AG04450 (cell line): ENCODE measurements around the gene TDRD9. TPM values are rescaled to one million over a fixed set of nuclear protein-coding genes. Genes with fewer than 3 reads are reported as not detected.
"Not testable (repeated sequence)": the region's sequence is repeated elsewhere in the genome, so short reads cannot be mapped to it uniquely, and the experiment has no call there.

Experiments used
- CTCF ChIA-PET: fragments of 300-600, 350-600 bp; formaldehyde crosslinking; extraction: SDS; loops from one replicate; lab custom pipeline; 2022; ENCODE audit warnings: antibody characterized with exemption, inconsistent platforms; lab: Charles Lee
- POLR2A ChIA-PET: fragments of 350-600 bp; formaldehyde crosslinking; extraction: SDS; loops from one replicate; lab custom pipeline; 2021; ENCODE audit warnings: antibody characterized with exemption, inconsistent platforms; lab: Yijun Ruan, JAX
- DNase-seq: peaks from one replicate; pipeline ENCODE4 v3.0.0-alpha.2; 2011; ENCODE audit warnings: low read depth, low spot score
- H3K27ac ChIP-seq: one replicate; pipeline ENCODE4 v1.5.1; 2012; ENCODE audit warnings: low read depth, low read length, control low read depth
- H3K27me3 ChIP-seq: one replicate; pipeline ENCODE4 v1.6.0; 2012; ENCODE audit warnings: low read length; ENCODE audit not compliant: control insufficient read depth, insufficient read depth
- H3K4me3 ChIP-seq: 2 replicates; pipeline ENCODE4 v1.5.1; 2011; ENCODE audit warnings: mild to moderate bottlenecking, low read depth, low read length, control low read depth
- H3K9me3 ChIP-seq: 2 replicates; pipeline ENCODE4 v1.5.1; 2012; ENCODE audit warnings: low read length; ENCODE audit not compliant: control insufficient read depth, insufficient read depth
- CTCF ChIP-seq: IDR thresholded peaks from 2 replicates; pipeline ENCODE4 v1.5.1; 2011; ENCODE audit warnings: low read depth, low read length, control low read depth, inconsistent platforms
- polyA plus RNA-seq: library from polyadenylated mRNA; depleted of rRNA; stranded (reverse); fragments of >200 nt; gene quantifications from 2 replicates; pipeline ENCODE4 v1.2.3, GENCODE V29; 2011

Gene TDRD9
- polyA plus RNA-seq, 1 experiment, result 0.05 TPM

GRCh38 chr14:103980623-103981238 is 52.5 kb downstream of the TDRD9 start:
- DNase-seq, H3K27ac ChIP-seq, H3K27me3 ChIP-seq, H3K9me3 ChIP-seq, H3K4me3 ChIP-seq, POLR2A ChIA-PET: not testable (repeated sequence)
- TF ChIP-seq CTCF, result peak; percentile 40
- CTCF ChIA-PET, result interaction anchor here (0.6 to 5.6 kb wide), 5 partner anchors 13 to 172 kb away, joined by 3 to 86 read pairs (median 5); no protein-coding TSS in a partner anchor

- ChIA-PET CTCF (no interaction called here), POLR2A (no interaction called here)
- Histone ChIP-seq H3K4me3 (no peak overlapping the region), H3K9me3 (no peaks in the 10 kb centered on the region), H3K27me3 (no peaks in the 10 kb centered on the region), H3K27ac (no peak overlapping the region)
- TF ChIP-seq CTCF, result no peak
- no peak for DNase-seq
Measured at GRCh38 chr14:103984196-103984595, 55.9 kb downstream of the TDRD9 start.

GRCh38 chr14:103989034-103989433 is 60.8 kb downstream of the TDRD9 start:
- POLR2A ChIA-PET, result no interaction called here
- no peak for DNase-seq
- no peak overlapping the region for H3K27ac ChIP-seq
- TF ChIP-seq CTCF, result no peak
- CTCF ChIA-PET, result interaction anchor here (1.2 kb wide), 1 partner anchor 67 kb away, joined by 4 read pairs; no protein-coding TSS in a partner anchor
- H3K27me3 ChIP-seq, result no peaks in the 10 kb centered on the region
- H3K9me3 ChIP-seq, result no peaks in the 10 kb centered on the region
- H3K4me3 ChIP-seq, result no peak overlapping the region

- ChIA-PET CTCF (interaction anchor here (1.2 kb wide), 1 partner anchor 68 kb away, joined by 4 read pairs; no protein-coding TSS in a partner anchor), POLR2A (no interaction called here)
- Histone ChIP-seq H3K9me3 (no peaks in the 10 kb centered on the region), H3K4me3 (no peak overlapping the region), H3K27ac (no peak overlapping the region), H3K27me3 (no peaks in the 10 kb centered on the region)
- DNase-seq, result no peak
- no peak for TF ChIP-seq CTCF
Measured at GRCh38 chr14:103989964-103990363, 61.7 kb downstream of the TDRD9 start.

GRCh38 chr14:103994535-103995184 is 66.4 kb downstream of the TDRD9 start:
- CTCF ChIA-PET, result no interaction called here
- no peak for DNase-seq
- peaks cover 3% of the 10 kb centered on the region for H3K27me3 ChIP-seq
- POLR2A ChIA-PET, result no interaction called here
- TF ChIP-seq CTCF, result no peak
- H3K9me3 ChIP-seq, result no peaks in the 10 kb centered on the region
- no peak overlapping the region for H3K4me3 ChIP-seq
- H3K27ac ChIP-seq, result no peak overlapping the region
